Activated naive CD8-positive, alpha-beta T cell treated with anti-CD3 and anti-CD28 coated beads, Interleukin-2, amount 10 ng/mL, durations not matched to agents 7 days and 5 days (primary cell): ENCODE results near the gene CACNA1B. TPM values are rescaled to one million over a fixed set of nuclear protein-coding genes. Genes with fewer than 3 reads are reported as not detected.

Experiments used
- ATAC-seq: fragments of 150-1000 bp; cut with Tn5 transposase; one replicate; pipeline ENCODE4 v1.10.0; 2021; ENCODE audit warnings: low read depth, moderate library complexity
- POLR2A ChIA-PET: fragments of 350-600 bp; sonication (Branson Sonifier 250); formaldehyde crosslinking; loops from one replicate; lab custom pipeline; 2021; ENCODE audit warnings: antibody characterized with exemption; lab: Charles Lee
- DNase-seq: peaks from one replicate; pipeline ENCODE4 v3.0.0; 2021
- H3K27ac Mint-ChIP-seq: one replicate; pipeline ENCODE4 v1.8.0; 2022; ENCODE audit warnings: mild to moderate bottlenecking, mixed read lengths
- H3K27me3 Mint-ChIP-seq: one replicate; pipeline ENCODE4 v1.8.0; 2022; ENCODE audit warnings: mild to moderate bottlenecking, moderate library complexity, mixed read lengths
- H3K36me3 Mint-ChIP-seq: one replicate; pipeline ENCODE4 v1.8.0; 2021; ENCODE audit warnings: mild to moderate bottlenecking, mixed read lengths
- H3K4me1 Mint-ChIP-seq: one replicate; pipeline ENCODE4 v1.8.0; 2021; ENCODE audit warnings: mixed read lengths
- H3K4me3 Mint-ChIP-seq: one replicate; pipeline ENCODE4 v1.8.0; 2022; ENCODE audit warnings: mild to moderate bottlenecking, moderate library complexity, mixed read lengths
- H3K9me3 Mint-ChIP-seq: one replicate; pipeline ENCODE4 v1.8.0; 2021; ENCODE audit warnings: mixed read lengths
- total RNA-seq, 2 experiments: library from RNA; stranded (reverse); gene quantifications; one replicate each; pipeline ENCODE4 v1.2.3, GENCODE V29; 2021

The CACNA1B gene
- total RNA-seq, 2 experiments from 2014 or later = not detected

DNA sequence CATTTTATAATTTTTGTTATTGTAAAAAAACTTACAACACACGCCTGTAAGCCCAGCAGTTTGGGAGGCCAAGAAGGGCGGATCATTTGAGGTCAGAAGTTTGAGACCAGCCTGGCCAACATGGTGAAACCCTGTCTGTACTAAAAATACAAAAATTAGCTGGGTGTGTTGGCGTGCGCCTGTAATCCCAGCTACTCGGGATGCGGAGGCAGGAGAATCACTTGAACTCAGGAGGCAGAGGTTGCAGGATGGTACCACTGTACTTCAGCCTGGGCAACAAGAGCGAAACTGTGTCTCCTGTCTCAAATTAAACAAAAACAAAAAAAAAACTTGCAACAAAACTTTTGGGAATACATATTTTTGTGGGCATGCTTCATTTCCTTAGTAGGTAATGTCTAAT lies 164.6 kb downstream of the CACNA1B start:
- POLR2A ChIA-PET = no interaction called here
- Mint-ChIP-seq H3K4me3 (no peak overlapping the region), H3K27ac (no peak overlapping the region), H3K9me3 (no peaks in the 10 kb centered on the region), H3K4me1 (no peaks in the 10 kb centered on the region), H3K36me3 (no peaks in the 10 kb centered on the region), H3K27me3 (peaks cover 5% of the 10 kb centered on the region)
- DNase-seq (no peak), ATAC-seq (no peak)

DNA sequence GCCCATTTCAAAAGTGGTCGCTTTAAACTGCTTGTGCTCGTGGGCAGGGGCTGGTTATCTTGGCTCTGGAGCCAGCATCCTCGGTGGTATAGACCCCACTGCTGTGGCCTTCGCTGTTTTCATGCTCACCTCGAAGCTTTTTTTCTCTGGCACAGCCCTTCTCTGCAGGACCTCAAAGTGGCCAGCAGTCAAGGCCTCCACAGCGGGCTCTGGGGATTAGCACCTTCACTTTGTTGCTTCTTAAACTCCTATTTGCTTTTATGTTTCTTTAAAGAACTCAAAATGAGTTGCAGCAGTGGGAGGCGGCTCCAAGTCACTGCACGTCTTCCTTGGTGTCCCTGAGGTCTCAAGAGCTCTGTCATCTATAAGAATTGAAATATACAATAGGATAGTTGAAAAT lies 165.1 kb downstream of the CACNA1B start:
- H3K4me3 Mint-ChIP-seq = no peak overlapping the region
- no peak for ATAC-seq
- H3K9me3 Mint-ChIP-seq = no peaks in the 10 kb centered on the region
- POLR2A ChIA-PET = no interaction called here
- no peak overlapping the region for H3K27ac Mint-ChIP-seq
- no peaks in the 10 kb centered on the region for H3K36me3 Mint-ChIP-seq
- H3K27me3 Mint-ChIP-seq = peaks cover 5% of the 10 kb centered on the region
- no peaks in the 10 kb centered on the region for H3K4me1 Mint-ChIP-seq
- DNase-seq = no peak

DNA sequence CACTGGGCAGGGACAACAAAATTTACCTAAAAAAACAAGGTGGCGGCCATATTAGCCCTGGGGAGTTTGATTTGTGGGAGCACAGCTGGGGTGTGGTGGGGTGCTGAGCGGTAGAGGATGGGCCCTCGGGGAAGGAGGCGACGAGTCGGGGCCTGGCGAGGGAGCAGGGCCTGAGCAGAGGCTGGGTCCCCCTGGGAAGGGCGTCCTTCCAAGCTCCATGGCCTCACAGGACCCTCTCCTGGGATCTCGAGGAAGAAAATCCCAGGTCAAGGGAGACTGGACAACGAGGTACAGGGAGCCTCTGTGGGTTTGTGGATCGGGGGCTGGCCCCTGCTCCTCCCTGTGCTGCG lies 165.5 kb downstream of the CACNA1B start:
- Mint-ChIP-seq H3K9me3 (no peaks in the 10 kb centered on the region), H3K36me3 (no peaks in the 10 kb centered on the region), H3K4me1 (no peaks in the 10 kb centered on the region), H3K27ac (no peak overlapping the region), H3K27me3 (peaks cover 5% of the 10 kb centered on the region), H3K4me3 (no peak overlapping the region)
- ATAC-seq (no peak), DNase-seq (no peak)
- POLR2A ChIA-PET = no interaction called here

DNA sequence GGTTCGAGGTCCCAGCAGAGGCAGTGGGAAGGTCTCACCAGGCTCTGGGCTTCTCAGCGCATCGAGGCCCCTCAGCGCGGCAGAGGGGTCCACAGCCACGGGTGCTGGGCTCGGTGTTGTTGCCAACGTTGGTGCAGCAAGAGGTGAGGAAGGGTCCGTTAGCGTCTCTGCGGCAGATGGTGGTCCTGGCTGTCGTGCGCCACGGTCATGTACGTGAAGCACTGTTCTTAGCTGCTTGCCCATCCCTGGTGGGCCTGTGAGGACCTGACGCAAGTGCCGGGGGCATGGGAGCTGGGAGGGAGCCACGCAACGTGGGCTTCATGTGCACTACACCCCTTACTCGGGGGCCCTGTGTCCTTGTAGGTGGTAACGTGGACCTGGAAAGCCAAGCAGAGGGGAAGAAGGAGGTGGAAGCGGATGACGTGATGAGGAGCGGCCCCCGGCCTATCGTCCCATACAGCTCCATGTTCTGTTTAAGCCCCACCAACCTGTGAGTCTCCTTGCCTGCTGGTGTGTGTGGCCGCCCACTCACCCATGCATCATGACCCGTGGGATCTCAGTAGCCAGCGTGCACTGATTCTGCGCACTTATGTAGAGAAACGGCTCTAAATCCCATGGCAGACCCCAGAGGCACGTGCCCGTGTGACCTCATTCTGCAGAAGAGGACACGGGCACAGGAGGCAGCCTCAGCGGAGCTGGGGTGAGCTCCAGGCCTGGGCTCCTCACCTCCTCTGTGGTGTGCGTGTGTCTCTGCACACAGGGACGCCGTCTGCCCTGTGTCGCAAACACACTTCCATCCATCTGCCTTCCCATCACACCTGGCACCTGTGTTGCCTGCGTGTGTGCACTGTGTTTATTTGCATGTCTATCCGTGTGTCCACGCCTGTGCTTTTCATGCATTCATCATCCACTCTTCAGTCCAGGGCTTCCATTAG lies 166.1 kb downstream of the CACNA1B start:
- no peak for ATAC-seq
- H3K9me3 Mint-ChIP-seq = no peaks in the 10 kb centered on the region
- H3K36me3 Mint-ChIP-seq = no peaks in the 10 kb centered on the region
- peaks cover 3% of the 10 kb centered on the region for H3K27me3 Mint-ChIP-seq
- no peak overlapping the region for H3K4me3 Mint-ChIP-seq
- no peaks in the 10 kb centered on the region for H3K4me1 Mint-ChIP-seq
- no peak overlapping the region for H3K27ac Mint-ChIP-seq
- no peak for DNase-seq
- POLR2A ChIA-PET = no interaction called here

DNA sequence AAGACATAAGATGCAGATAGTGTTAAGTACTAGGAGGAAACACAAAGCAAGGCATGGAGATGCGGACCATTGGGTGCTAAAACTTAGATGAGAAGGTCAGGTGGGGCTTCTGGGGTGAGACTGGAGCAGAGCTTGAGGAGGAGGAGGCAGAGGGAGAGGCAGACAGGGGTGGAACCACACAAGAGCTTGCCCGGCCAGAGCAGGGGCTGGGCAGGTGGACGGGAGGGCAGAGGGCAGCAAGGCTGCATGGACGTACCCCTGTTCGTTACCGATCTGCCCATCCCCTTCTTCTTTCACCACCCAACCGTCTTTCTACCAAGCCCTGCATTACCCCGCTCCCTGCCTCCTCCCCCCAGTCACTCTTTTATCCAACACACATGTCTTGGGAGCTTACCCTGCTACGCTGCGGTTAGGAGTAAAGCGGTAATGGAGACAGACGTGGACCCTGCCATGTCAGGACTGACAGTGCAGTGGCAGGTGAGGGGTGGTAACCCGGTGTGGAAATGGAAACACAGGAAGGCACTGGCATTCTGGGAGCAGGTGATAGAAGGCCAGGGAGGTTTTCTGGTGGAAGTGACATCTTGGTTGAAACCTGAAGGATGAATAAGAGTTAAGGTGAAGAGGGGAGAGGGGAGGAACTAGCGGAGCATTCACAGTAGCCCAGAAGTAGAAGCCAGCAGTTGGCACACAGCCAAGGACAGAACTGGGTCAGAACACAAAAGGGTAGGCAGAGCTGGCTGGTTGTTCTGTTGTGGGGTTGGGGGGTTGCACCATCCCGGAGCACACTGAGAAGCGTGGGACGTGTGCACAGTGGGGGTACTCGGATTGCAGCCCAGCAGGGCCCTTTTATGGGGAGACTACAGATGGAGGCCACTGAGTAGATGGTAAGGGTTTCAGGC lies 167.2 kb downstream of the CACNA1B start:
- POLR2A ChIA-PET = no interaction called here
- Mint-ChIP-seq H3K36me3 (no peaks in the 10 kb centered on the region), H3K9me3 (no peaks in the 10 kb centered on the region), H3K4me3 (no peak overlapping the region), H3K4me1 (no peaks in the 10 kb centered on the region), H3K27ac (no peak overlapping the region), H3K27me3 (peaks cover under 1% of the 10 kb centered on the region)
- no peak for ATAC-seq
- no peak for DNase-seq

DNA sequence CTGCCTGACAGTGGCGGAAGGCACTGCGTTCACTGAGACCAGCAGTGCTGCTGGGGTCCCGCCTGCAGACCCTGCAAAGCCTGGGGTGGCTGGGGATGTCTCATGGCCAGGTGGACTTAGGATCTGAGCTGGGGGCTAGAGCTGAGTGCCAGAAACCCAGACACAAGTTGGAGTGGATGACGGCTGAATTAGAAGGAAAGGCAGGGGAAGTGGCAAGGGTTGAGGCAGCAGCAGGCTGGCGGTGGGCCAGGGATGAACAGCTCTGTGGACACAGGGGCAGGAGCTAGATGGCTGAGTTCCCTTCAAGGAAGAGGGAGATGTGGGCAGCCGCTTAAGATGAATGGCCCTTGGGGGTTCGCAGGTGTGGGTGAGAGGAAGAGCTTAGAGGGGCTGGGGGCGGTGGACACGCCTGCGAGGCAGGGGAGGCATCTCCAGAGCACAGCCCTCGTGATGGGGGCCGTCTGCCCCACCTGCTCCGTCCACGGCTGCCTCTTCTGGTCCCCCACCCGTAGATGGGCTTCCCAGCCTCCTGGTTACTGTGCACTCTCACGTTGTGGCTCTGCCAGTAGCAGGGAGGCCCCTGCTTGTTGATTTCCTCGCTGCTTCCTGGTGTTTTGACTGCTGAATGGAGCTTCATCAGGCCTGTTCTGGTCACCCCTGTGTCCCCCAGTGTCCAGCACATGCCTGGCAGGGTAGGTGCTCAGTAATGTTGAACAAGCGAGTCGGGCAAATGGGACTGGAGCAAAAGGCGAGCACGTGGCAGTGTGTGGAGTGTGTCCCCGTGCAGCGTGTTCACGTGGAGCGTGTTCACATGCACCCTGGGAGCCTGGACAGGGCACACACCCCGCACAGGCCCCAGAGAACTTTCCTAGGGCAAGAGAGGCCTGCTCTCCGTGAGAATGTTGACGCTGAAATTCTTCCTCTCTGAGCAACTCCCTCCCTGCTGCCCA lies 168.2 kb downstream of the CACNA1B start:
- no peak overlapping the region for H3K4me3 Mint-ChIP-seq
- DNase-seq (no peak), ATAC-seq (no peak)
- POLR2A ChIA-PET = no interaction called here
- no peaks in the 10 kb centered on the region for H3K27me3 Mint-ChIP-seq
- H3K27ac Mint-ChIP-seq = no peak overlapping the region
- H3K9me3 Mint-ChIP-seq = no peaks in the 10 kb centered on the region
- no peaks in the 10 kb centered on the region for H3K36me3 Mint-ChIP-seq
- no peaks in the 10 kb centered on the region for H3K4me1 Mint-ChIP-seq

DNA sequence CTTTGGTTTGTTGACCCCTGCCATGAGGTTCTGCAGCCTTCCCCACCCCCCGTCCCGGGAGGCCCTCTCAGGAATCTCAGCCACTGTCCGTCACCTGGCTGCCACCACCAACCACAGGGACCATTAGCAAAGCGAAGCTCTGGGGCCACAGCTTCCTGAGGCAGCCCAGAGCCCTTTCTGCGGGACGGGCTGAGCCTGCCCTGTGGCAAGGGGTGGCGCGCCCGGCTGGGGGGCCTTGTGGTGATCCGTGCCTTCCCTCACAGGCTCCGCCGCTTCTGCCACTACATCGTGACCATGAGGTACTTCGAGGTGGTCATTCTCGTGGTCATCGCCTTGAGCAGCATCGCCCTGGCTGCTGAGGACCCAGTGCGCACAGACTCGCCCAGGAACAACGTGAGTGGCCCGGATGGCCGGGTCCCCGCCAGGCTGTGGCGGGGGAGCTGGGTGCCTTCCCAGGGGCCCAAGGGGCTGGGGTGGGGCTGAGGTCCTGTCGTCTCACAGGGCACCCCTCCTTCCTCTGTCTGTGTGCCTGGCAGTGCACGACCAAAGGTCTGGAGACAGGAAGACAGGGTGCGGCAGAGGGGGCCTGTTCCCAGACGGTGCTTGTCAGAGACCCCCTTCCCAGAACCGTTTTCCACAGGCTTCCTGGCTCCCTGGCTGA lies 169.2 kb downstream of the CACNA1B start:
- Mint-ChIP-seq H3K27me3 (peaks cover 4% of the 10 kb centered on the region), H3K9me3 (no peaks in the 10 kb centered on the region), H3K4me3 (no peak overlapping the region), H3K27ac (no peak overlapping the region), H3K4me1 (no peaks in the 10 kb centered on the region), H3K36me3 (no peaks in the 10 kb centered on the region)
- ATAC-seq (no peak), DNase-seq (no peak)
- POLR2A ChIA-PET = no interaction called here

DNA sequence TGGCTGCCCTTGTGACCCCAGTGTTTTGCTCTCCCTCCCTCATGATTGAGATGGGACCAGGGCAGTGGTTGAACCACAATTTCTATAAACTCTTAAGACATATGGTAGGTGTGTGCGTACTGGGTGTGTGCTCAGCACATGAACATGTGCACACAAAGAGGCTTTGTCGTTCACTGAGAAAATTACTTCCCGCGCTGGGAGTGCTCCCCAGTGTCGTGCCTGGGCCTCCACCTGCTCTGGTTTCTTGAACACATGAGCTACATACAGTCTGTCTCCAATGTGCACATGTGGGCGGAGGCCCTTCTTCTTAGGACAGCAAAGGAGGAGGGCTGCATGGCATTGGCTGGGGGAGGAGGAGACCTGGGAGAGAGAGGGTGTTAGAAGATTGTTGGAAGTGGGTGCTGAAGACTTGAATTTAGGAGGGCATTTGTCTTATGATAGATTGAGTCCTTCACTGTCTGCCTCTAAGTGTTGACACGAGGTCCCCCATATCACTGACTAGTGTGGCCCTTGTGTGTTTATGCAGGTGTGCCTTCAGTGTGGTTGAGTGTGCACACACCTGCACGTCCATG lies 170.0 kb downstream of the CACNA1B start:
- Mint-ChIP-seq H3K4me1 (no peaks in the 10 kb centered on the region), H3K27me3 (peaks cover 4% of the 10 kb centered on the region), H3K36me3 (no peaks in the 10 kb centered on the region), H3K27ac (no peak overlapping the region), H3K4me3 (no peak overlapping the region), H3K9me3 (no peaks in the 10 kb centered on the region)
- ATAC-seq (no peak), DNase-seq (no peak)
- POLR2A ChIA-PET = no interaction called here

DNA sequence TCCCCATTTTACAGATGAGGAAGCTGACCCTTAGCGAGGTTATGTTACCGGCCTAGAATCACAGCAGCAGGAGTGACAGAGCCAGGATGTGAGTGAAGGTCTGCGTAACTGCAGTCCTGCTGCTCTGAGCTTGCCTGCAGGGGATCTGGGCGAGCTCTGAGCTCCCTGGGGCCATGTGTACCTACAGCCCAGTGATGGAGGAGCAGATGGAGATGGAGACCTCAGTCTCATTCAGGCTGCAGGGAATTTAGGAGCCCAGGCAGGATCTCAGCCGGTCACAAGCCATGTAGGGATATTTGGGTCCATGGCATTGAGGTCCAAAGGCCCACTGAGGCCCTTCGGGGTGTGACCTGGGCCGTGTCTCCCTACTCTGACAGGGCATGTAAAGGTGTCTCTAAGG lies 170.6 kb downstream of the CACNA1B start:
- H3K4me3 Mint-ChIP-seq = no peak overlapping the region
- POLR2A ChIA-PET = no interaction called here
- ATAC-seq = no peak
- no peak overlapping the region for H3K27ac Mint-ChIP-seq
- no peaks in the 10 kb centered on the region for H3K36me3 Mint-ChIP-seq
- no peaks in the 10 kb centered on the region for H3K9me3 Mint-ChIP-seq
- no peak for DNase-seq
- peaks cover 4% of the 10 kb centered on the region for H3K27me3 Mint-ChIP-seq
- no peaks in the 10 kb centered on the region for H3K4me1 Mint-ChIP-seq

DNA sequence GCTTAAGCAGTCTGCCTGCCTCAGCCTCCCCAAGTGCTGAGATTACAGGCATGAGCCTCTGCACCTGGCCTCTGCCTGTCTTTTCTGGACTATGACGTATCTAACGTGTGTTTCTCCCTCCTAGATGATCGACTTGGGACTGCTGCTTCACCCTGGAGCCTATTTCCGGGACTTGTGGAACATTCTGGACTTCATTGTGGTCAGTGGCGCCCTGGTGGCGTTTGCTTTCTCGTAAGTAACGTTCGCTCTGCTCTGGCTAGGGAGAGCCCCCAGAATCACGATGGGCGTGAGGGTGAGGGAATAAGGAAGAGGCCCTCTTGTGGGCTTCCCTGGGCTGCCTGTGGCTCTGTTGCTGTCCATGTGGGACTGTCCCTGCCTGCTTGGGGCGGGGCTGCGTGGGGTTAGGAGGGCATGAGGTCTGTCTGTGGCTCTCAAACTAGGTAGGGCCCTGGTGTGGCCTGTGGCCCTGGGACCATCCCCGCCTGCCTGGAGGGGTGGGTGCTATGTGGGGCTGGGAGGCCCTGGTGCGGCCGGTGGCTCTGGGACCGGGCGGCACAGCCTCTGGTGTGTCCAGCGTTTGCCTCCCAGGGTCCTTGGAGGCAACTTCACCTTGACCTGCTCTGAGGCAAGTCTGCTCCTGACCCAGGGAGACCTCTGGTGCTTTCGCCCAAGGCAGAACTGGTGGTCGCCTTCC lies 171.7 kb downstream of the CACNA1B start:
- ATAC-seq (no peak), DNase-seq (no peak)
- H3K27ac Mint-ChIP-seq = no peak overlapping the region
- H3K4me3 Mint-ChIP-seq = no peak overlapping the region
- no peaks in the 10 kb centered on the region for H3K36me3 Mint-ChIP-seq
- peaks cover 7% of the 10 kb centered on the region for H3K27me3 Mint-ChIP-seq
- POLR2A ChIA-PET = no interaction called here
- H3K4me1 Mint-ChIP-seq = no peaks in the 10 kb centered on the region
- H3K9me3 Mint-ChIP-seq = no peaks in the 10 kb centered on the region

DNA sequence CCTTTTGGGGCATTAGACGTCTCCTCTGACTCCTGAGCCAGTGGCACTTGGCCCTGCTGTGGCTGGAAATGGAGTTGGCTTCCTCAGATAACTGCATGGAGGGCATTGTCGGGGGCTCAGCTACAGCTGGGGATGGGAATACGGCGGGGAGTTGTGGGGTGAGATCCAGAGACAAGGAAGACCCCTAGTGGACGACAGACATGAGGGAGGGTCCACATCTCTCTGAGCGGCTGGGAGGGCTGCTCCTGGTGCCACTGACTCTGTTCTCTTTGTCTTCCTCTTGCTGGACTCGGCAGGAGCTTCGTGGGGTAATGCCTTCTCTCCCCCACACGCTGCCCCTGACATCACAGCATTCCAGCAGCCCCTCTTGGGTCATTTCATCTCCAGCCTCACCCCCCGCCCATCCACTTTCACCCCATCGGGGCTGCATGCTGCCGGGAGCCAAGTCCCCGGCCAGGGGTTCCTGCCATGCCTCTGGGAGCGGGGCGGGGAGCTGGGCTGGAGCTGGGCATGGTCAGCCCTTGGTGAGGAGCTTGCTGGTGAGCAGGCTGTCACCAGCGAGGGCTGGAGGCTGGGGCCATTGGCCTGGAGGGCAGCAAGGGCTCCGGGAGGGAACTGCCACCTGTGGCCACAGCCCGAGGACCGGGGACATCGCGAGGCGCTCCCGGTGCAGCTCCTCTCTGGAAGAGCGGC lies 172.3 kb downstream of the CACNA1B start:
- POLR2A ChIA-PET = no interaction called here
- DNase-seq (no peak), ATAC-seq (no peak)
- no peak overlapping the region for H3K4me3 Mint-ChIP-seq
- H3K27ac Mint-ChIP-seq = no peak overlapping the region
- H3K36me3 Mint-ChIP-seq = no peaks in the 10 kb centered on the region
- peaks cover 9% of the 10 kb centered on the region for H3K27me3 Mint-ChIP-seq
- no peaks in the 10 kb centered on the region for H3K4me1 Mint-ChIP-seq
- H3K9me3 Mint-ChIP-seq = no peaks in the 10 kb centered on the region
